ENCODE measurements around the gene CHMP4A. TPM values are rescaled to one million over a fixed set of nuclear protein-coding genes. Genes with fewer than 3 reads are reported as not detected.
"Not testable (repeated sequence)": the region's sequence is repeated elsewhere in the genome, so short reads cannot be mapped to it uniquely, and the experiment has no call there.

Gene CHMP4A
- total RNA-seq, 1 experiment from 2014 or later, result 58.3 TPM

DNA sequence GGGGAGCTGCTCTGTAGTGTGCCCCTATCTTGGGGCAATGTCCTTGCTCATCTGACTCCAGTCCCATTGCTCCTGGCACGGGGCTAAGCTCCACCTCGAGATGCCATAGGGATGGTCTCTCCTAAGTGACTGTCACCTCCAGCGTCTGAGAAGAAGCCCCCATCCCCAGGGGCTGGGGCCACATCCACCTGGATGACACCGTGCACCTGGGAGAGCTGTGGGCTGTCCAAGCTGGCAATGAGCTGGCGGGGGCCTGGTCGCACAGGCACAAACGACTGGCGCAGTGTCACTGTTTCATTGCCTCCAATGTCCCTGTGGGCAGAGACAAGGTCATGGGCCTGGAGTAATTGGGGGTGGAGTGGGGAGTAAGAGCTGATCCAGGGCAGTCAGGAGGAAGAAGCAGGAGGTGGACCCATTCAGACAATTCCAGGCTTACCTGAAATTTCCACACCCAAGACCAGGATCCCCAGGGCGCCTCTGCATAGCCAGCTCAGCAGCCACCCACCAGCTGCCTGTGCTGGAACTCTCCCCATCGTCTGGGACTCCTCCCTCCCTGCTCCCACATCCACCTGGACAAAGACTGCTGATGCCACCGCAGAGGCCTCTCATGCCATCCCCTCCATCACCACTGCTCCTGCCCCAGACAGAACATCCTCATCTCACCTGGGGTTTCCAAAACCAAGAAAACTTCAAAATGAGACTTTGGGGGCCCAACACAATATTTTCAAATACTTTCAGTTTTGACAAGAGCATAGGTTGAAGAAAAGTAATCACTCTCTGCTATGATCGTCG is 36.1 kb upstream of the CHMP4A start:
- Histone ChIP-seq H2AFZ (ENCODE audit: low read length) (no peak overlapping the region), H4K20me1 (ENCODE audit: low read length) (no peaks in the 10 kb centered on the region), H3K9me2 (replicated peaks; ENCODE audit: low read length) (no peaks in the 10 kb centered on the region), H3K4me1 (ENCODE audit: insufficient read depth, low read length) (0 out of 2 replicates have a peak, but pooled peaks cover 10% of the 10 kb centered on the region), H3K4me2 (ENCODE audit: low read length) (no peak overlapping the region), H3K27ac (ENCODE audit: low read length) (no peak overlapping the region), H3K27me3 (ENCODE audit: low read length) (no peaks in the 10 kb centered on the region), H3K9me3 (ENCODE audit: low read length) (no peaks in the 10 kb centered on the region), H3K4me3 (ENCODE audit: low read length) (no peak overlapping the region), H3K9ac (ENCODE audit: low read length) (no peak overlapping the region), H3K36me3 (ENCODE audit: low read depth, low read length) (no peaks in the 10 kb centered on the region; the same call in 1 of the 2 replicates), H3K79me2 (ENCODE audit: low read length) (no peaks in the 10 kb centered on the region), H3F3A (ENCODE audit: low read length, unreplicated experiment) (no peaks in the 10 kb centered on the region)
- TF ChIP-seq, protein P1, sequence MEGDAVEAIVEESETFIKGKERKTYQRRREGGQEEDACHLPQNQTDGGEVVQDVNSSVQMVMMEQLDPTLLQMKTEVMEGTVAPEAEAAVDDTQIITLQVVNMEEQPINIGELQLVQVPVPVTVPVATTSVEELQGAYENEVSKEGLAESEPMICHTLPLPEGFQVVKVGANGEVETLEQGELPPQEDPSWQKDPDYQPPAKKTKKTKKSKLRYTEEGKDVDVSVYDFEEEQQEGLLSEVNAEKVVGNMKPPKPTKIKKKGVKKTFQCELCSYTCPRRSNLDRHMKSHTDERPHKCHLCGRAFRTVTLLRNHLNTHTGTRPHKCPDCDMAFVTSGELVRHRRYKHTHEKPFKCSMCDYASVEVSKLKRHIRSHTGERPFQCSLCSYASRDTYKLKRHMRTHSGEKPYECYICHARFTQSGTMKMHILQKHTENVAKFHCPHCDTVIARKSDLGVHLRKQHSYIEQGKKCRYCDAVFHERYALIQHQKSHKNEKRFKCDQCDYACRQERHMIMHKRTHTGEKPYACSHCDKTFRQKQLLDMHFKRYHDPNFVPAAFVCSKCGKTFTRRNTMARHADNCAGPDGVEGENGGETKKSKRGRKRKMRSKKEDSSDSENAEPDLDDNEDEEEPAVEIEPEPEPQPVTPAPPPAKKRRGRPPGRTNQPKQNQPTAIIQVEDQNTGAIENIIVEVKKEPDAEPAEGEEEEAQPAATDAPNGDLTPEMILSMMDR (conservative IDR thresholded peaks at IDR 0.05; ENCODE audit: low read depth, low read length), result no peak
- no peak for TF ChIP-seq EZH2phosphoT487 (IDR thresholded peaks at IDR 0.05; ENCODE audit: borderline replicate concordance, low read length)
- no peak for TF ChIP-seq EZH2 (IDR thresholded peaks at IDR 0.05; ENCODE audit: low read length, unreplicated experiment)
- ChIA-PET CTCF (no interaction called here), POLR2A (ENCODE audit: unreplicated experiment) (no interaction called here)
- intact Hi-C loops (cut with micrococcal nuclease), result no loop called here
- ATAC-seq, result no peak
- BruUV-seq (replicated peaks), result no TSS peak
- DNase-seq, result no peak

DNA sequence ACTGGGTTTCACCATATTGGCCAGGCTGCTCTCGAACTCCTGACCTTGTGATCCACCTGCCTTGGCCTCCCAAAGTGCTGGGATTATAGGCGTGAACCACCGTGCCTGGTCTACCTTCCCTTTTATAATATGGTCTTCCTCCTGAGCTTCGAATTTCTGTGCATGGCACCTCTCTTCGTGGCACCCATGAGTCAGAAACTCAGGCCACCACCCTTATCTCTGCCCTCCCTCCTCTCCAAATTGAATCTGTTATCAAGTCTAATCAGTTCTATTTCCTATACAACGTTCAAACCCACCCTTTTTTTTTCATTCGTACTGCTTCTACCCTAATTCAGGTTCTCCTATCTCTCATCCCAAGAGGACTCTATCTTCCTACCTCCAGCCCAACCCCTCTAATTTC is 34.1 kb upstream of the CHMP4A start:
- no peak for TF ChIP-seq EZH2phosphoT487 (IDR thresholded peaks at IDR 0.05; ENCODE audit: borderline replicate concordance, low read length)
- TF ChIP-seq EZH2 (IDR thresholded peaks at IDR 0.05; ENCODE audit: low read length, unreplicated experiment), result no peak
- TF ChIP-seq, protein P1 (conservative IDR thresholded peaks at IDR 0.05; ENCODE audit: low read depth, low read length), result no peak
- Histone ChIP-seq H2AFZ (ENCODE audit: low read length) (no peak overlapping the region), H3K9me2 (replicated peaks; ENCODE audit: low read length) (no peaks in the 10 kb centered on the region), H3K4me3 (ENCODE audit: low read length) (no peak overlapping the region), H3F3A (ENCODE audit: low read length, unreplicated experiment) (no peaks in the 10 kb centered on the region), H3K27me3 (ENCODE audit: low read length) (no peaks in the 10 kb centered on the region), H3K79me2 (ENCODE audit: low read length) (no peaks in the 10 kb centered on the region), H3K9ac (ENCODE audit: low read length) (no peak overlapping the region), H3K27ac (ENCODE audit: low read length) (no peak overlapping the region), H3K36me3 (ENCODE audit: low read depth, low read length) (no peaks in the 10 kb centered on the region; the same call in 1 of the 2 replicates), H4K20me1 (ENCODE audit: low read length) (no peaks in the 10 kb centered on the region), H3K4me2 (ENCODE audit: low read length) (no peak overlapping the region), H3K4me1 (ENCODE audit: insufficient read depth, low read length) (peaks cover 19% of the 10 kb centered on the region), H3K9me3 (ENCODE audit: low read length) (no peaks in the 10 kb centered on the region)
- DNase-seq (no peak), ATAC-seq (no peak)
- intact Hi-C loops (cut with micrococcal nuclease), result no loop called here
- ChIA-PET POLR2A (ENCODE audit: unreplicated experiment) (no interaction called here), CTCF (no interaction called here)
- BruUV-seq (replicated peaks), result no TSS peak

DNA sequence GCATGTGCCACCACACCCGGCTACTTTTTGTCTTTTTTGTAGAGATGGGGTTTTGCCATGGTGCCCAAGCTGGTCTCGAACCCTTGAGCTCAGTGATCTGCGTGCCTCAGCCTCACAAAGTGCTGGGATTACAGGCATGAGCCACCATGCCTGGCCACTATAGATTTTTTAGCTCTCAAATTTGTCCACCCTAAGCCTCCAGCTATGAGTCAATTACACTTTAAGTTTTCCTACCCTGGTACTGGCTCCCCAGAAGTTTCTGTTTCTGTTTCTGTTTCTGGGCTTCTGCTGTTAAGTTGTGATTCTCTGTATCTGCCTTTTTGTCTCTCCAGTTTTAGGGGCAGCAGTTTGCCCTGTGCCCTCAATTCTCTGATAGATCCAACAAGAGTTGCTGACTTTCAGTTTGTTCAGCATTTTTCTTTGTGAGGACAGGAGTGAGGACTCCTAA is 33.5 kb upstream of the CHMP4A start:
- Histone ChIP-seq H3K79me2 (ENCODE audit: low read length) (peaks cover 2% of the 10 kb centered on the region; the same call in 1 of the 2 replicates), H4K20me1 (ENCODE audit: low read length) (no peaks in the 10 kb centered on the region), H3K9me3 (ENCODE audit: low read length) (no peaks in the 10 kb centered on the region), H3K4me3 (ENCODE audit: low read length) (no peak overlapping the region), H3K27ac (ENCODE audit: low read length) (no peak overlapping the region), H3F3A (ENCODE audit: low read length, unreplicated experiment) (no peaks in the 10 kb centered on the region), H2AFZ (ENCODE audit: low read length) (no peak overlapping the region), H3K9ac (ENCODE audit: low read length) (no peak overlapping the region), H3K4me1 (ENCODE audit: insufficient read depth, low read length) (peaks cover 13% of the 10 kb centered on the region), H3K4me2 (ENCODE audit: low read length) (no peak overlapping the region), H3K36me3 (ENCODE audit: low read depth, low read length) (no peaks in the 10 kb centered on the region; the same call in 1 of the 2 replicates), H3K27me3 (ENCODE audit: low read length) (no peaks in the 10 kb centered on the region), H3K9me2 (replicated peaks; ENCODE audit: low read length) (no peaks in the 10 kb centered on the region)
- TF ChIP-seq EZH2phosphoT487 (IDR thresholded peaks at IDR 0.05; ENCODE audit: borderline replicate concordance, low read length), result no peak
- no peak for TF ChIP-seq EZH2 (IDR thresholded peaks at IDR 0.05; ENCODE audit: low read length, unreplicated experiment)
- TF ChIP-seq, protein P1 (conservative IDR thresholded peaks at IDR 0.05; ENCODE audit: low read depth, low read length), result no peak
- BruUV-seq (replicated peaks), result no TSS peak
- CTCF ChIA-PET, result interaction anchor here (0.7 kb wide), 1 partner anchor 47 kb away, joined by 5 read pairs; no protein-coding TSS in a partner anchor
- intact Hi-C loops (cut with micrococcal nuclease), result no loop called here
- DNase-seq (no peak), ATAC-seq (no peak)
- POLR2A ChIA-PET (ENCODE audit: unreplicated experiment), result no interaction called here

DNA sequence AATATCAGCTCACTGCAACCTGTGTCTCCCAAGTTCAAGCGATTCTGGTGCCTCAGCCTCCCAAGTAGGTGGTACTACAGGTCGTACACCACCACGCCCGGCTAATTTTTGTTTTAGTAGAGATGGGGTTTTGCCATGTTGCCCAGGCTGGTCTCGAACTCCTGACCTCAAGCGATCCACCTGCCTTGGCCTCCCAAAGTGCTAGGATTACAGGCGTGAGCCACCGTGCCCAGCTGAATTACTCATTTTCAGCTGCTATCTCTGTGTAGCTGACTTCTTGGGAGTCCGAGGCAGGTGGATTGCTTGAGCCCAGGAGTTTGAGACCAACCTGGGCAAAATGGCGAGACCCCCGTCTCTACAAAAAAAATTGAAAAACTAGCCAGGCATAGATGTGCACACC is 32.1 kb upstream of the CHMP4A start:
- H3K79me2 ChIP-seq (ENCODE audit: low read length), result peaks cover 17% of the 10 kb centered on the region
- intact Hi-C loops (cut with micrococcal nuclease); H3K4me3 ChIP-seq (ENCODE audit: low read length); ATAC-seq; H3K36me3 ChIP-seq (ENCODE audit: low read depth, low read length); H3K9me2 ChIP-seq (replicated peaks; ENCODE audit: low read length); H3K27me3 ChIP-seq (ENCODE audit: low read length); H3K9ac ChIP-seq (ENCODE audit: low read length); H3F3A ChIP-seq (ENCODE audit: low read length, unreplicated experiment); H3K4me2 ChIP-seq (ENCODE audit: low read length); H4K20me1 ChIP-seq (ENCODE audit: low read length); H3K27ac ChIP-seq (ENCODE audit: low read length); H3K9me3 ChIP-seq (ENCODE audit: low read length); BruUV-seq (replicated peaks); DNase-seq; H2AFZ ChIP-seq (ENCODE audit: low read length); POLR2A ChIA-PET (ENCODE audit: unreplicated experiment): not testable (repeated sequence)
- CTCF ChIA-PET, result interaction anchor here (0.7 kb wide), 1 partner anchor 77 kb away, joined by 5 read pairs; no protein-coding TSS in a partner anchor
- peaks cover 23% of the 10 kb centered on the region for H3K4me1 ChIP-seq (ENCODE audit: insufficient read depth, low read length)
